Testis (tissue), 3 donors: ENCODE results near the gene ORM1. TPM values are rescaled to one million over a fixed set of nuclear protein-coding genes. Genes with fewer than 3 reads are reported as not detected.

ENCODE experiments used
- DNase-seq: peaks from one replicate; pipeline ENCODE4 v3.0.0-alpha.2; 2019
- H3K27ac ChIP-seq, 2 donors: fragments of 200-600 bp; sonication (generic); one replicate each; pipeline ENCODE4 v1.5.1; 2019
- H3K27me3 ChIP-seq: fragments of 200-600 bp; sonication (generic); one replicate; pipeline ENCODE4 v1.5.1; 2019
- H3K36me3 ChIP-seq: fragments of 200-600 bp; sonication (generic); one replicate; pipeline ENCODE4 v1.5.1; 2017; ENCODE audit warnings: low read depth; ENCODE audit errors: missing control alignments
- H3K4me1 ChIP-seq: fragments of 200-600 bp; sonication (generic); one replicate; pipeline ENCODE4 v1.5.1; 2019
- H3K4me3 ChIP-seq, 2 donors: fragments of 200-600 bp; sonication (generic); one replicate each; pipeline ENCODE4 v1.5.1; 2017 to 2019
- H3K9me3 ChIP-seq: fragments of 200-600 bp; sonication (generic); one replicate; pipeline ENCODE4 v1.5.1; 2017
- POLR2A ChIP-seq: fragments of 450-650 bp; IDR thresholded peaks from one replicate; pipeline ENCODE4 v1.6.1; 2017; ENCODE audit warnings: antibody characterized with exemption, mild to moderate bottlenecking, moderate library complexity
- WGBS, 2 donors: methylation state at CpG; one replicate each; pipeline ENCODE4 v1.1.5; 2018; 5-methylcytosine and 5-hydroxymethylcytosine counted together
- intact Hi-C: fragments of 100-400 bp; cut with DNase I; formaldehyde crosslinking; loops from one replicate; pipeline ENCODE4 v1.15.1; 2023; ENCODE audit warnings: low total_unique reads
- polyA plus RNA-seq: library from polyadenylated mRNA; stranded (reverse); fragments of 350-450 nt; fragmentation: Illumina TruSeq; extraction: RNeasy Lipid Tissue Mini Kit (QIAGEN cat#74804); gene quantifications from one replicate; pipeline ENCODE4 v1.2.3, GENCODE V29; 2014; ENCODE audit warnings: low read depth, low replicate concordance; ENCODE audit not compliant: insufficient read depth
- total RNA-seq, 2 donors: library from RNA; depleted of rRNA; stranded (reverse); fragments of >200 nt; gene quantifications; one replicate each; pipeline ENCODE4 v1.2.3, GENCODE V29; 2016
- TF ChIP-seq, protein P1 (sequence below), 3 experiments: fragments of 450-650 bp in 2 of 3; fragments of 200-600 bp in 1 of 3; sonication (generic) in 1 of 3; IDR thresholded peaks; one replicate each; pipeline ENCODE4 v1.5.1; 2016 to 2019; ENCODE audit warnings: antibody characterized with exemption in 3 of 3, mild to moderate bottlenecking in 2 of 3, moderate library complexity in 1 of 3

Gene ORM1
- total and polyA plus RNA-seq, 3 donors from 2014 or later: 1.6 TPM; not detected in 2

DNA sequence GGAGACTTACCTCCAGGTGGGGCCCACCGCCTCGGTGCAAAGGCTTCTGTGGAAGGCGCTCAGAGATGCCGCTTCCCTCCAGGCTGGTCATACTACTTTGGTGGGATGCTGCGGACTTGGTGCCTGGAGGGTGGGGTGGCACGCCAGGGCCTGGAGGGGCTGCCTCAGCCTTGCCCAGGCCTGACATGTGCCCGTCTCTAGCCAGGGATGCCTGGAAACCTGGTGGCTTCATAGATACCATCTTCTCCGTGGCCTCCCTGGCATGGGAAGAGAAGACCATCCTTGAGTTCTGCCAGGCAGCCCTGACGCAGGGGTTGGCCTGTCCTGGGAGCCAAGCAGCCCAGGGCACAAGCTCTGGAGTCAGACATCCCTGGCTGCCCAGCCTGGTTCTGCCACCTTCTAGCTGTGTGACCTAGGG is 35.0 kb downstream of the ORM1 start:
- H3K4me1 ChIP-seq: no peaks in the 10 kb centered on the region
- no peaks in the 10 kb centered on the region for H3K9me3 ChIP-seq
- intact Hi-C loops: no loop called here
- 95 to 100% methylated on average over 2 to 9 of the region's 9 CpGs for WGBS, 2 donors
- H3K27me3 ChIP-seq: no peaks in the 10 kb centered on the region
- TF ChIP-seq, protein P1, sequence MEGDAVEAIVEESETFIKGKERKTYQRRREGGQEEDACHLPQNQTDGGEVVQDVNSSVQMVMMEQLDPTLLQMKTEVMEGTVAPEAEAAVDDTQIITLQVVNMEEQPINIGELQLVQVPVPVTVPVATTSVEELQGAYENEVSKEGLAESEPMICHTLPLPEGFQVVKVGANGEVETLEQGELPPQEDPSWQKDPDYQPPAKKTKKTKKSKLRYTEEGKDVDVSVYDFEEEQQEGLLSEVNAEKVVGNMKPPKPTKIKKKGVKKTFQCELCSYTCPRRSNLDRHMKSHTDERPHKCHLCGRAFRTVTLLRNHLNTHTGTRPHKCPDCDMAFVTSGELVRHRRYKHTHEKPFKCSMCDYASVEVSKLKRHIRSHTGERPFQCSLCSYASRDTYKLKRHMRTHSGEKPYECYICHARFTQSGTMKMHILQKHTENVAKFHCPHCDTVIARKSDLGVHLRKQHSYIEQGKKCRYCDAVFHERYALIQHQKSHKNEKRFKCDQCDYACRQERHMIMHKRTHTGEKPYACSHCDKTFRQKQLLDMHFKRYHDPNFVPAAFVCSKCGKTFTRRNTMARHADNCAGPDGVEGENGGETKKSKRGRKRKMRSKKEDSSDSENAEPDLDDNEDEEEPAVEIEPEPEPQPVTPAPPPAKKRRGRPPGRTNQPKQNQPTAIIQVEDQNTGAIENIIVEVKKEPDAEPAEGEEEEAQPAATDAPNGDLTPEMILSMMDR (IDR thresholded peaks at IDR 0.05): no peak
- no peak for TF ChIP-seq POLR2A
- DNase-seq: no peak
- no peak overlapping the region for H3K27ac ChIP-seq
- H3K36me3 ChIP-seq: no peaks in the 10 kb centered on the region
- no peak overlapping the region for H3K4me3 ChIP-seq

DNA sequence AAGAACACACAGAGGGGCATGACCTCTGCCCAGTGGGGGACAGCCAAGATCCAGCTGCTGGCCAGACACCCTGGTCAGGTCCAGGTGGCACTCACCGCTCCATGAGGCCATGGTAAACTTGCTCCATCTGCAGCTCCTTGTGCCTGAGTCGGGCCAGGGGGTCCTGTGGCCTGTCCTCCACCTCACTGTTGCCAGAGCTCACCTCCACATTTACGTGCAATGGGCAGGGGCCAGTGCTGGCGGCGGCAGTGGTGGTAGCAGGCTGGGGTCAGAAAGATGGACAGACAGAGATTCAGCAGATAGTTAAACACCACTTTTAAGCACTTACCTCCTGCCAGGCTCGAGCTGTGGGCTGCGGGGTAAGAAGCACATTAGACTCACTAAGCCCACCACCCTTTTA is 36.9 kb downstream of the ORM1 start:
- Histone ChIP-seq H3K4me3 (no peak overlapping the region), H3K9me3 (no peaks in the 10 kb centered on the region), H3K27me3 (no peaks in the 10 kb centered on the region), H3K4me1 (no peaks in the 10 kb centered on the region), H3K27ac (no peak overlapping the region), H3K36me3 (no peaks in the 10 kb centered on the region)
- WGBS, 2 donors: 94 to 96% methylated on average over 6 to 7 of the region's 7 CpGs
- DNase-seq: no peak
- intact Hi-C loops: no loop called here
- TF ChIP-seq POLR2A: no peak
- TF ChIP-seq, protein P1 (IDR thresholded peaks at IDR 0.05): no peak

DNA sequence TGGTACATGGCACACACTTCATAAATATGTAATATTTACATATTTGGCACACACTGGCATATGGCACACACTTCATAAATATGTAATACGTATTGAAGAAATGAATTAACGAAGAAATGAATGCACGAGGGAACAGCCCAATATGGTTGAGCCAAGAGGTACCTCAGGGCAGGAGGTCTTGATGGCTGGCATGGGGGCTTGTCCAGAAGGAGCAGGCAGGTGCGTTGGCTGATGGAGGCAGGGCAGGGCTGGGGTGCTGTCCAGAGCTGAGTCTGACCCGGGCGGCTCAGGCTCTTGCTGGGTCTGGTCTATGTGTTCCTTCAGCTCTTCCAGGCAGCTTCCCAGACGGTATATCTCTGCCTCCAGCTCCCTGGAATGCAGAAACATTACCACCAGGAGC is 38.6 kb downstream of the ORM1 start:
- H3K27me3 ChIP-seq: no peaks in the 10 kb centered on the region
- no peaks in the 10 kb centered on the region for H3K36me3 ChIP-seq
- H3K27ac ChIP-seq: no peak overlapping the region
- H3K4me3 ChIP-seq: no peak overlapping the region
- DNase-seq: no peak
- 88 to 90% methylated on average over 7 of the region's 7 CpGs for WGBS, 2 donors
- TF ChIP-seq, protein P1 (IDR thresholded peaks at IDR 0.05): no peak
- no peak for TF ChIP-seq POLR2A
- H3K9me3 ChIP-seq: no peaks in the 10 kb centered on the region
- H3K4me1 ChIP-seq: no peaks in the 10 kb centered on the region
- intact Hi-C loops: no loop called here

DNA sequence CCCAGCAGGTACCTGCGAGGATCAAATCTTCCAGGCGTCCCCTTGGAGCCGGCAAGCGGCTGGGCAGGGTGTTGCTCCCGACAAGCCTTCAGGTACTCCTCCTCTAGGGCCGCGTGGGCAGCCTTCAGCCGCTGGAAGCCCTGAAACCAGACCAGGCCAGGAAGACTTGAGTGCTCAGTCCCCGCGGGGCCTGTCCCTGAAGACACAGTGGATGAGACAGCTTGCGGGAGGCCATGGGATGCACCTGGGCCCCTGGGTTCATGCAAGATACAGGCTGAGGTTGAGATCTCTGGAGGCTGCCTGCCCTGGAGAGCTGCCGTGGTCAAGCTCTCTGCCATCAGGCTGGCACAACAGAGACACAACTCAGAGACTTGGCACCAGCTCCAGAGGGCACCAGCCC is 39.5 kb downstream of the ORM1 start:
- whole genome bisulfite sequencing, 2 donors: 82 to 100% methylated on average over 2 to 12 of the region's 12 CpGs
- no peak for DNase-seq
- Histone ChIP-seq H3K4me3 (no peak overlapping the region), H3K27me3 (no peaks in the 10 kb centered on the region), H3K36me3 (no peaks in the 10 kb centered on the region), H3K9me3 (no peaks in the 10 kb centered on the region), H3K27ac (no peak overlapping the region), H3K4me1 (no peaks in the 10 kb centered on the region)
- intact Hi-C loops: no loop called here
- no peak for TF ChIP-seq POLR2A
- TF ChIP-seq, protein P1 (IDR thresholded peaks at IDR 0.05): no peak

DNA sequence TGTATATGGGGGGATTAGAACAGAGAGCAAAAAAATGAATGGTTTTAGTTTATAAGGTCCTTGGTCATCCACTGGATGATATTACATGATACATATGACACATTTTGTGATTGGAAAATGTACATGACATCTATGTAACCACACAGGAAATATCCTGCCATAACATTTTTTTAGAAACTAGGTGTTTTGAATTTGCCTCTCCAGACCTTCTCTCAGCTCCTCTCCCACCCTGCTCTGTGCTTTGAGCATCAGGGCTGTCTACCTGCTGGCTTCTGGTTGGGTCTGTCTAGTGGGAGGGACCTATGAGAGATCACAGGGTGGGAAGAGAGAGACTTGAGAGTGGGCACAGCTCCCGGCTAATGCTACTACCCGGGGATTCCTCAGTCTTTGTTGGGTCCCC is 40.5 kb downstream of the ORM1 start:
- Histone ChIP-seq H3K4me3 (no peak overlapping the region), H3K27me3 (no peaks in the 10 kb centered on the region), H3K9me3 (no peaks in the 10 kb centered on the region), H3K36me3 (no peaks in the 10 kb centered on the region), H3K4me1 (no peaks in the 10 kb centered on the region), H3K27ac (no peak overlapping the region)
- intact Hi-C loops: no loop called here
- 45 to 50% methylated on average over 2 of the region's 2 CpGs for WGBS, 2 donors
- TF ChIP-seq, protein P1 (IDR thresholded peaks at IDR 0.05): no peak
- no peak for TF ChIP-seq POLR2A
- no peak for DNase-seq
